DOHH2 (cell line): ENCODE measurements around the gene VPS37B.

Experiments
- H3F3A ChIP-seq: fragments of 200-600 bp; sonication (generic), shearing (Covaris generic); 2 replicates; pipeline ENCODE4 v1.6.0; 2016; ENCODE audit warnings: antibody characterized with exemption, mild to moderate bottlenecking; ENCODE audit not compliant: control insufficient read depth, insufficient read depth
- H3K27ac ChIP-seq: fragments of 200-600 bp; sonication (generic); 2 replicates; pipeline ENCODE4 v1.5.1; 2014; ENCODE audit warnings: low read depth, mild to moderate bottlenecking, low read length, moderate library complexity
- H3K27me3 ChIP-seq: fragments of 200-600 bp; sonication (generic); 2 replicates; pipeline ENCODE4 v1.6.1; 2014; ENCODE audit warnings: mild to moderate bottlenecking, low read length, mixed read lengths; ENCODE audit not compliant: control insufficient read depth
- H3K36me3 ChIP-seq: fragments of 200-600 bp; sonication (generic); 2 replicates; pipeline ENCODE4 v1.6.1; 2014; ENCODE audit warnings: mild to moderate bottlenecking, low read length, moderate library complexity, mixed read lengths; ENCODE audit not compliant: control insufficient read depth
- H3K4me1 ChIP-seq: fragments of 200-600 bp; sonication (generic); 2 replicates; pipeline ENCODE4 v1.6.1; 2014; ENCODE audit warnings: mild to moderate bottlenecking, low read length, mixed read lengths; ENCODE audit not compliant: control insufficient read depth
- H3K4me2 ChIP-seq: fragments of 200-600 bp; sonication (generic); 2 replicates; pipeline ENCODE4 v1.6.0; 2014; ENCODE audit warnings: mild to moderate bottlenecking, low read length, moderate library complexity
- H3K4me3 ChIP-seq: fragments of 200-600 bp; sonication (generic); 2 replicates; pipeline ENCODE4 v1.5.1; 2014; ENCODE audit warnings: mild to moderate bottlenecking, low read length, mixed read lengths
- H3K79me2 ChIP-seq: fragments of 200-600 bp; sonication (generic); 2 replicates; pipeline ENCODE4 v1.6.1; 2014; ENCODE audit warnings: mild to moderate bottlenecking, low read length, mixed read lengths; ENCODE audit not compliant: control insufficient read depth
- H3K9me2 ChIP-seq: fragments of 200-600 bp; sonication (generic); replicated peaks from 2 replicates; pipeline ENCODE4 v1.6.1; 2014; ENCODE audit warnings: mild to moderate bottlenecking, low read length, mixed read lengths; ENCODE audit not compliant: control insufficient read depth
- H3K9me3 ChIP-seq: fragments of 200-600 bp; sonication (generic); 2 replicates; pipeline ENCODE4 v1.6.1; 2014; ENCODE audit warnings: antibody characterized with exemption, low read length, mixed read lengths; ENCODE audit not compliant: control insufficient read depth, insufficient read depth
- H4K20me1 ChIP-seq: fragments of 200-600 bp; sonication (generic); 2 replicates; pipeline ENCODE4 v1.6.0; 2014; ENCODE audit warnings: low read depth, mild to moderate bottlenecking, antibody characterized with exemption, low read length, moderate library complexity; ENCODE audit not compliant: control insufficient read depth, insufficient read depth
- CTCF ChIP-seq: fragments of 200-600 bp; sonication (generic); IDR thresholded peaks from one replicate; pipeline ENCODE4 v1.5.1; 2014; ENCODE audit warnings: antibody characterized with exemption, mild to moderate bottlenecking, low read depth, low read length; ENCODE audit not compliant: poor library complexity, severe bottlenecking
- EZH2phosphoT487 ChIP-seq: fragments of 200-600 bp; sonication (generic); IDR thresholded peaks from 2 replicates; pipeline ENCODE4 v1.6.1; 2017; ENCODE audit warnings: borderline replicate concordance, mild to moderate bottlenecking, antibody characterized with exemption, low read length, moderate library complexity, mixed read lengths

Gene VPS37B

GRCh38 chr12:122929148-122929538 is 33.2 kb upstream of the VPS37B start:
- Histone ChIP-seq H3K4me3 (no peak overlapping the region), H3K4me1 (peaks cover 56% of the 10 kb centered on the region), H3F3A (peaks cover 11% of the 10 kb centered on the region), H3K4me2 (no peak overlapping the region), H3K27me3 (no peaks in the 10 kb centered on the region), H3K27ac (no peak overlapping the region), H3K9me3 (no peaks in the 10 kb centered on the region), H4K20me1 (no peaks in the 10 kb centered on the region), H3K79me2 (no peaks in the 10 kb centered on the region), H3K9me2 (no peaks in the 10 kb centered on the region), H3K36me3 (no peaks in the 10 kb centered on the region)
- TF ChIP-seq CTCF, result no peak
- no peak for TF ChIP-seq EZH2phosphoT487

- Histone ChIP-seq H3K4me2 (no peak overlapping the region), H3K27ac (no peak overlapping the region), H3K27me3 (no peaks in the 10 kb centered on the region)
Observed at GRCh38 chr12:122928404-122929147, 32.7 kb upstream of the VPS37B start.

GRCh38 chr12:122927756-122928403 is 32.0 kb upstream of the VPS37B start:
- Histone ChIP-seq H3K9me2 (no peaks in the 10 kb centered on the region), H3K4me2 (peak overlapping the region; percentile 47), H3K79me2 (no peaks in the 10 kb centered on the region), H3K4me3 (0 out of 2 replicates have a peak overlapping the region, but pooled peaks have one; percentile 23), H3K27me3 (no peaks in the 10 kb centered on the region), H4K20me1 (no peaks in the 10 kb centered on the region), H3K9me3 (no peaks in the 10 kb centered on the region), H3F3A (peaks cover 2% of the 10 kb centered on the region), H3K27ac (no peak overlapping the region), H3K4me1 (peaks cover 43% of the 10 kb centered on the region), H3K36me3 (no peaks in the 10 kb centered on the region)
- TF ChIP-seq CTCF, result no peak
- TF ChIP-seq EZH2phosphoT487, result no peak

More at GRCh38 chr12:122928404-122929147, 32.7 kb upstream of the VPS37B start:
- H3K79me2 ChIP-seq, result no peaks in the 10 kb centered on the region
- H3K4me1 ChIP-seq, result peaks cover 50% of the 10 kb centered on the region
- TF ChIP-seq EZH2phosphoT487, result no peak
- TF ChIP-seq CTCF, result no peak
- H3K4me3 ChIP-seq, result no peak overlapping the region
- H3K9me3 ChIP-seq, result no peaks in the 10 kb centered on the region
- no peaks in the 10 kb centered on the region for H3K36me3 ChIP-seq
- no peaks in the 10 kb centered on the region for H3K9me2 ChIP-seq
- no peaks in the 10 kb centered on the region for H4K20me1 ChIP-seq
- H3F3A ChIP-seq, result peaks cover 6% of the 10 kb centered on the region
